Mesendoderm (in vitro differentiated cells): ENCODE results near the gene RASL12.
"Not testable (repeated sequence)": the region's sequence is repeated elsewhere in the genome, so short reads cannot be mapped to it uniquely, and the experiment has no call there.

Source experiments
- DNase-seq: peaks from one replicate; pipeline ENCODE4 v3.0.0; 2013
- H2AK5ac ChIP-seq: 2 replicates; pipeline ENCODE4 v1.6.1; 2013; ENCODE audit warnings: low read length, inconsistent platforms
- H2BK120ac ChIP-seq: 2 replicates; pipeline ENCODE4 v1.6.1; 2013; ENCODE audit warnings: low read depth, mild to moderate bottlenecking, low read length, moderate library complexity, mixed read lengths
- H2BK15ac ChIP-seq: replicated peaks from 2 replicates; pipeline ENCODE4 v1.6.1; 2013; ENCODE audit warnings: low read depth, mild to moderate bottlenecking, moderate library complexity
- H2BK5ac ChIP-seq: 2 replicates; pipeline ENCODE4 v1.6.1; 2013; ENCODE audit warnings: low read length, inconsistent platforms
- H3K18ac ChIP-seq: 2 replicates; pipeline ENCODE4 v1.6.1; 2013; ENCODE audit warnings: mild to moderate bottlenecking, low read length, mixed read lengths
- H3K23ac ChIP-seq: one replicate; pipeline ENCODE4 v1.6.1; 2013; ENCODE audit warnings: low read length
- H3K27ac ChIP-seq: 2 replicates; pipeline ENCODE4 v1.5.1; 2013; ENCODE audit warnings: low read depth, mild to moderate bottlenecking, inconsistent platforms, low read length, moderate library complexity
- H3K27me3 ChIP-seq: 2 replicates; pipeline ENCODE4 v1.6.1; 2013; ENCODE audit warnings: low read length, control low read depth, mild to moderate bottlenecking, inconsistent platforms; ENCODE audit not compliant: insufficient read depth, poor library complexity
- H3K36me3 ChIP-seq: 2 replicates; pipeline ENCODE4 v1.6.1; 2013; ENCODE audit warnings: low read length, inconsistent platforms; ENCODE audit not compliant: control insufficient read depth, insufficient read depth
- H3K4ac ChIP-seq: one replicate; pipeline ENCODE4 v1.6.1; 2013; ENCODE audit warnings: low read depth, mild to moderate bottlenecking, low read length, moderate library complexity
- H3K4me1 ChIP-seq: 2 replicates; pipeline ENCODE4 v1.6.1; 2013; ENCODE audit warnings: low read depth, low read length, inconsistent platforms; ENCODE audit not compliant: control insufficient read depth
- H3K4me2 ChIP-seq: 2 replicates; pipeline ENCODE4 v1.6.1; 2013; ENCODE audit warnings: low read length
- H3K4me3 ChIP-seq: 2 replicates; pipeline ENCODE4 v1.5.1; 2013; ENCODE audit warnings: mild to moderate bottlenecking, low read length
- H3K56ac ChIP-seq: one replicate; pipeline ENCODE4 v1.6.1; 2013; ENCODE audit warnings: low read length
- H3K79me1 ChIP-seq: 2 replicates; pipeline ENCODE4 v1.6.1; 2013; ENCODE audit warnings: low read length, inconsistent platforms
- H3K79me2 ChIP-seq: 2 replicates; pipeline ENCODE4 v1.6.1; 2013; ENCODE audit warnings: mild to moderate bottlenecking, low read length; ENCODE audit not compliant: control insufficient read depth, insufficient read depth
- H3K9ac ChIP-seq: 2 replicates; pipeline ENCODE4 v1.6.1; 2013; ENCODE audit warnings: low read length, inconsistent platforms
- H4K5ac ChIP-seq: one replicate; pipeline ENCODE4 v1.6.1; 2013; ENCODE audit warnings: low read length
- H4K8ac ChIP-seq: one replicate; pipeline ENCODE4 v1.6.1; 2013; ENCODE audit warnings: low read depth, mild to moderate bottlenecking, control low read depth, low read length, moderate library complexity
- WGBS: extraction: QIAGEN DNeasy Blood & Tissue Kit; methylation state at CpG from one replicate; pipeline ENCODE4 v1.1.7; 2013; ENCODE audit warnings: low lambda C conversion rate, missing lambda C conversion rate; ENCODE audit not compliant: insufficient coverage; ENCODE audit errors: extremely low coverage; 5-methylcytosine and 5-hydroxymethylcytosine counted together

Gene RASL12

GRCh38 chr15:65095011-65095746 lies 27.4 kb upstream of the RASL12 start:
- Histone ChIP-seq H4K5ac (no peak overlapping the region), H3K27me3 (no peaks in the 10 kb centered on the region), H4K8ac (no peak overlapping the region), H3K4me1 (no peaks in the 10 kb centered on the region), H2BK15ac (no peak overlapping the region), H3K56ac (no peak overlapping the region), H3K27ac (no peak overlapping the region), H3K9ac (no peak overlapping the region), H3K4me3 (no peak overlapping the region), H2AK5ac (no peak overlapping the region), H3K4ac (no peak overlapping the region), H3K23ac (no peak overlapping the region), H3K36me3 (no peaks in the 10 kb centered on the region), H2BK5ac (no peak overlapping the region), H3K79me2 (no peaks in the 10 kb centered on the region), H3K79me1 (no peaks in the 10 kb centered on the region), H3K4me2 (no peak overlapping the region), H3K18ac (no peak overlapping the region), H2BK120ac (no peak overlapping the region)
- no CpG with 5 or more reads among the region's 5 CpGs for WGBS
- no peak for DNase-seq

- H3K23ac ChIP-seq, result no peak overlapping the region
- no peak overlapping the region for H2BK120ac ChIP-seq
- H3K36me3 ChIP-seq, result no peaks in the 10 kb centered on the region
- H3K18ac ChIP-seq, result no peak overlapping the region
- H3K4me2 ChIP-seq, result no peak overlapping the region
- H3K79me2 ChIP-seq, result no peaks in the 10 kb centered on the region
- no peak overlapping the region for H2BK15ac ChIP-seq
- no peak overlapping the region for H2AK5ac ChIP-seq
- no peak overlapping the region for H3K56ac ChIP-seq
- no peak overlapping the region for H4K5ac ChIP-seq
- H3K27ac ChIP-seq, result no peak overlapping the region
- H3K4me3 ChIP-seq, result no peak overlapping the region
- no peak overlapping the region for H3K4ac ChIP-seq
- H3K9ac ChIP-seq, result no peak overlapping the region
- peaks cover under 1% of the 10 kb centered on the region for H3K4me1 ChIP-seq
- no peak overlapping the region for H2BK5ac ChIP-seq
- H3K79me1 ChIP-seq, result no peaks in the 10 kb centered on the region
- no CpG with 5 or more reads among the region's 14 CpGs for WGBS
- no peak overlapping the region for H4K8ac ChIP-seq
- no peaks in the 10 kb centered on the region for H3K27me3 ChIP-seq
- DNase-seq, result no peak
These were observed 26.7 kb upstream of the RASL12 start for GRCh38 chr15:65094294-65094995.

GRCh38 chr15:65093793-65094170 lies 26.0 kb upstream of the RASL12 start:
- H3K4me1 ChIP-seq, H3K27me3 ChIP-seq, H3K9ac ChIP-seq, H2AK5ac ChIP-seq, H3K79me1 ChIP-seq, H3K18ac ChIP-seq, H4K8ac ChIP-seq, H3K4ac ChIP-seq, H3K4me3 ChIP-seq, H3K27ac ChIP-seq, H2BK5ac ChIP-seq, H3K56ac ChIP-seq, H3K36me3 ChIP-seq, H2BK15ac ChIP-seq, H2BK120ac ChIP-seq, H3K4me2 ChIP-seq, H3K79me2 ChIP-seq, DNase-seq, H4K5ac ChIP-seq, H3K23ac ChIP-seq: not testable (repeated sequence)
- no CpG with 5 or more reads among the region's 13 CpGs for WGBS

GRCh38 chr15:65092911-65093792 lies 25.4 kb upstream of the RASL12 start:
- Histone ChIP-seq H3K23ac (no peak overlapping the region), H3K27me3 (no peaks in the 10 kb centered on the region), H2BK5ac (no peak overlapping the region), H3K18ac (no peak overlapping the region), H4K5ac (no peak overlapping the region), H2BK15ac (no peak overlapping the region), H3K4ac (no peak overlapping the region), H3K79me2 (no peaks in the 10 kb centered on the region), H3K4me2 (no peak overlapping the region), H4K8ac (no peak overlapping the region), H2BK120ac (no peak overlapping the region), H3K9ac (no peak overlapping the region), H3K27ac (no peak overlapping the region), H3K56ac (no peak overlapping the region), H3K36me3 (no peaks in the 10 kb centered on the region), H2AK5ac (no peak overlapping the region), H3K4me1 (peaks cover 7% of the 10 kb centered on the region), H3K4me3 (no peak overlapping the region), H3K79me1 (no peaks in the 10 kb centered on the region)
- no CpG with 5 or more reads among the region's 17 CpGs for WGBS
- no peak for DNase-seq

GRCh38 chr15:65091946-65092770 lies 24.4 kb upstream of the RASL12 start:
- Histone ChIP-seq H2BK5ac (no peak overlapping the region), H3K4ac (no peak overlapping the region), H3K79me1 (no peaks in the 10 kb centered on the region), H4K5ac (no peak overlapping the region), H2BK120ac (no peak overlapping the region), H3K36me3 (no peaks in the 10 kb centered on the region), H3K4me3 (no peak overlapping the region), H3K27ac (no peak overlapping the region), H3K56ac (no peak overlapping the region), H3K9ac (no peak overlapping the region), H3K23ac (no peak overlapping the region), H2AK5ac (no peak overlapping the region), H3K4me1 (peaks cover 7% of the 10 kb centered on the region), H3K79me2 (no peaks in the 10 kb centered on the region), H3K4me2 (no peak overlapping the region), H4K8ac (no peak overlapping the region), H3K27me3 (no peaks in the 10 kb centered on the region), H2BK15ac (no peak overlapping the region), H3K18ac (no peak overlapping the region)
- no peak for DNase-seq
- WGBS, result no CpG with 5 or more reads among the region's 12 CpGs
